Peyer's patch (tissue), 4 donors: Measurements from ENCODE around the gene BIN1. TPM values are rescaled to one million over a fixed set of nuclear protein-coding genes. Genes with fewer than 3 reads are reported as not detected.

ENCODE experiments used
- DNase-seq, 3 donors: peaks; one replicate each; pipeline ENCODE4 v3.0.0-alpha.2; 2017 to 2019
- H3K27ac ChIP-seq, 4 donors: fragments of 200-600 bp; sonication (generic); one replicate each; pipeline ENCODE4 v1.5.1; 2016 to 2019
- H3K27me3 ChIP-seq, 2 donors: fragments of 200-600 bp; sonication (generic); one replicate each; pipeline ENCODE4 v1.5.1; 2019
- H3K36me3 ChIP-seq, 3 donors: fragments of 200-600 bp; sonication (generic); one replicate each; pipeline ENCODE4 v1.5.1; 2016 to 2019
- H3K4me1 ChIP-seq, 4 donors: fragments of 200-600 bp; sonication (generic); one replicate each; pipeline ENCODE4 v1.5.1; 2016 to 2019
- H3K4me3 ChIP-seq, 4 donors: fragments of 200-600 bp; sonication (generic); 1 replicate in 3 of 4; 2 replicates in 1 of 4; pipeline ENCODE4 v1.5.1; 2016 to 2019; ENCODE audit warnings: mild to moderate bottlenecking in 1 of 4
- H3K9me3 ChIP-seq, 4 donors: fragments of 200-600 bp; sonication (generic); one replicate each; pipeline ENCODE4 v1.5.1; 2016 to 2019; ENCODE audit warnings: mild to moderate bottlenecking in 1 of 4
- POLR2A ChIP-seq, 2 donors: fragments of 450-650 bp; IDR thresholded peaks; one replicate each; pipeline ENCODE4 v1.5.1; 2017; ENCODE audit warnings: antibody characterized with exemption in 2 of 2, mild to moderate bottlenecking in 2 of 2, moderate library complexity in 2 of 2
- total RNA-seq, 4 donors: library from RNA; depleted of rRNA; stranded (reverse); fragments of >200 nt; gene quantifications; one replicate each; pipeline ENCODE4 v1.1.0, GENCODE V29; 2016
- TF ChIP-seq, protein P1 (sequence below), 6 experiments: fragments of 450-650 bp in 4 of 6; fragments of 200-600 bp in 2 of 6; sonication (generic) in 1 of 6; IDR thresholded peaks; one replicate each; pipeline ENCODE4 v1.5.1; 2017 to 2019; ENCODE audit warnings: antibody characterized with exemption in 6 of 6, mild to moderate bottlenecking in 3 of 6, moderate library complexity in 1 of 6

Gene BIN1
- total RNA-seq, 4 donors from 2014 or later, result 22.2 to 81.7 (median 47.2) TPM

DNA sequence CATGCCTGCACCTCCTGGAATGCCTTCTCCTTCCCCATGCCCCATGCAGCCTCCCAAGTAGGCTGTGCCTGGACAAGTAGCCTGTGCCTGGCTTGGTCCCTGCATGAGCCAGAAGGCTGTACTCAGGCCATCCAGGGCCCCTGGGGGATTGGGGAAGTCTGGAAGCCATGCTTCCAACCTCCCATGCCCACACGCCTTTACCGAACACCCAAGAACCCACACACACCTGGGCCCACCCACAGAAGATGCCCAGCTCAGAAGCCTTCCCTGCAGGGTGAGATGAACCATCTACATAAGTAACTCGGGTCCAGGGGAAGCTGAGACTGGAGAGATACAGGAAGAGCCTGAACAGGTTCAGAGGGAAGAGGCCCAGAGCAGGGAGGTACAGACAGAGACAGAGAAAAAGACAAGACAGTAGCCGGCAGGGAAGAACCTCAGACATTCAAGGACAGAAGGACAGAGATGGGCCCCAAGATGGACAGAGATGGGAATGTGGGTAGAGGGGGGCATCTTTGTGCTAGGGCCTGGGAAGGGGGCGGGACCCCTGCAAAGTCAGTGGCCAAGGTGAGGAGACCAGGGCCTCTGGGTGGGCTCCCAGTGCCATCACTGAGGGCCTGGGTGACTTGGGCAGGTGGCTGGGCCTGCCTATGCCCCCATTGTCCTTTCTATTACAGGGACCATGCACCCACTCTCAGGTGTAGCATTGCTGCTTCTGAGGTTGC lies 4.3 kb downstream of the BIN1 start:
- Histone ChIP-seq H3K4me1 (peaks cover 0 to 70% (median 8%) of the 10 kb centered on the region in 4 donors), H3K27ac (no peak overlapping the region), H3K27me3 (no peaks in the 10 kb centered on the region), H3K36me3 (no peaks in the 10 kb centered on the region), H3K9me3 (no peaks in the 10 kb centered on the region), H3K4me3 (no peak overlapping the region)
- TF ChIP-seq POLR2A (IDR thresholded peaks at IDR 0.05), result no peak
- TF ChIP-seq, protein P1, sequence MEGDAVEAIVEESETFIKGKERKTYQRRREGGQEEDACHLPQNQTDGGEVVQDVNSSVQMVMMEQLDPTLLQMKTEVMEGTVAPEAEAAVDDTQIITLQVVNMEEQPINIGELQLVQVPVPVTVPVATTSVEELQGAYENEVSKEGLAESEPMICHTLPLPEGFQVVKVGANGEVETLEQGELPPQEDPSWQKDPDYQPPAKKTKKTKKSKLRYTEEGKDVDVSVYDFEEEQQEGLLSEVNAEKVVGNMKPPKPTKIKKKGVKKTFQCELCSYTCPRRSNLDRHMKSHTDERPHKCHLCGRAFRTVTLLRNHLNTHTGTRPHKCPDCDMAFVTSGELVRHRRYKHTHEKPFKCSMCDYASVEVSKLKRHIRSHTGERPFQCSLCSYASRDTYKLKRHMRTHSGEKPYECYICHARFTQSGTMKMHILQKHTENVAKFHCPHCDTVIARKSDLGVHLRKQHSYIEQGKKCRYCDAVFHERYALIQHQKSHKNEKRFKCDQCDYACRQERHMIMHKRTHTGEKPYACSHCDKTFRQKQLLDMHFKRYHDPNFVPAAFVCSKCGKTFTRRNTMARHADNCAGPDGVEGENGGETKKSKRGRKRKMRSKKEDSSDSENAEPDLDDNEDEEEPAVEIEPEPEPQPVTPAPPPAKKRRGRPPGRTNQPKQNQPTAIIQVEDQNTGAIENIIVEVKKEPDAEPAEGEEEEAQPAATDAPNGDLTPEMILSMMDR (IDR thresholded peaks at IDR 0.05), result no peak
- peak in 1 of 3 donors; percentile 40 for DNase-seq

DNA sequence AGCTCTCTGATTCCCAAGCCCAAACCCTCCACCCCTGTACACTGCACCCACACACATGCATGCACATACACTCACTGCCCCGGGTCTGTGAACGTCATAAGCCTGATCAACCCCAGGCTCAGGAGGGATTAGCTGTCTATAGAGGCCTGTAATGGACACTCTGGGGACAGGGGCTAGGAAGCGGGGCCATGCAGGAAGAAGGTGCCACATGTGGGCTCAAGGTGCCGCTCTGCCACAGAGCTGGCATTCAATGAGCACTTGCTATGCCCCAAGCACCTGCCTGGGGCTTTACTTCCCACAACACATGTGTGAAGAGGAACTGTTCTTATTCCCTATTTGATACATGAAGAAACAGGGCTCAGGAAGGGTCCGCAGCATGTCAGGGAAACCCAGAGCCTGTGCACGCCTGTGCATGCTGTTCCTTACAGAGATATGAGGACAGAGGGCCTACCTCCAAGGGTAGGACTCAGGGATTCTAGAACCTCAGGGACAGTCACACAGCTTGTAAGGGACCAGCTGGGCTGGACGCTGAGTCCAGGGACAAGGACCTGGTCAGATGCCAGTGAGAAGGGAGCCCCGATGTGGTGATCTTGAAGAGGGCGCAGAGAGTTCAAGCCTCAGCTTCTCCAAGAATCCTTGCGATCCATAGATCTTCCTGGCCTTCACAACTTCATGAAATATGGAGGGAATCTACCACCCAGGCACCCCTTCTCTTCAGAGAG lies 5.0 kb downstream of the BIN1 start:
- Histone ChIP-seq H3K4me3 (no peak overlapping the region), H3K27ac (no peak overlapping the region), H3K9me3 (no peaks in the 10 kb centered on the region), H3K27me3 (no peaks in the 10 kb centered on the region), H3K4me1 (peaks cover 0 to 73% (median 8%) of the 10 kb centered on the region in 4 donors), H3K36me3 (no peaks in the 10 kb centered on the region)
- DNase-seq, result peak in 2 of 3 donors; percentile 32 to 35
- TF ChIP-seq, protein P1 (IDR thresholded peaks at IDR 0.05), result no peak
- TF ChIP-seq POLR2A (IDR thresholded peaks at IDR 0.05), result no peak

DNA sequence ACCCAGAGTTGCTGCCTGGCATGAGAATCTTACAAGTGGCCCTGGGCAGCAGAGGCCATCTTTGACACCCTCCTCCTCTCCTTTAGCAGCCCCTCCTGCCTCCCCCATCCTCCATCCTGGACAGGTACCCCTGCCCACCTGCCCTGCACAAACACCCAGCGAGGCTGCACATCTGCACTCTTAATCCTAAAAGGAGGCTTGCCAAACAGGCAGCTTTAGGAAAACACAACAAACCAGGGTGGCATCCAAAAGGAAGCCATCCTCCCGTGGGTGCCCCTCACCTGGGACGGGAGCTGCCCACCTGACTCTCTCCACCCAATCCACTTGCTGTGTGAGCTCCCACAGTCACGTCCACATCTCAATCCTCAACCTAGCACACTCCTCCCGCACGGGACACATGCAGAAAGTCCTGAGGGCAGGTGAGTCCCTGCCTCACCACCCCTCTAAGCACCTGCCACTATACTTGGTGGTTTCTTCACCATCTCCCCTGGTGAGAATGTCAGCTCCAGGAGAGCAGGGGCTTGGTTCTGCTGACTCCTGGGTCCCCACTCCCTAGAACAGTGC lies 5.8 kb downstream of the BIN1 start:
- Histone ChIP-seq H3K4me3 (peak overlapping the region in 1 of 4 donors; percentile 10), H3K9me3 (no peaks in the 10 kb centered on the region), H3K27ac (peak overlapping the region in 3 of 4 donors; percentile 48 to 72 (median 58)), H3K27me3 (no peaks in the 10 kb centered on the region), H3K4me1 (peaks cover 0 to 78% (median 5%) of the 10 kb centered on the region in 4 donors), H3K36me3 (no peaks in the 10 kb centered on the region)
- no peak for TF ChIP-seq POLR2A (IDR thresholded peaks at IDR 0.05)
- TF ChIP-seq, protein P1 (IDR thresholded peaks at IDR 0.05), result no peak
- peak in 1 of 3 donors; percentile 36 for DNase-seq

DNA sequence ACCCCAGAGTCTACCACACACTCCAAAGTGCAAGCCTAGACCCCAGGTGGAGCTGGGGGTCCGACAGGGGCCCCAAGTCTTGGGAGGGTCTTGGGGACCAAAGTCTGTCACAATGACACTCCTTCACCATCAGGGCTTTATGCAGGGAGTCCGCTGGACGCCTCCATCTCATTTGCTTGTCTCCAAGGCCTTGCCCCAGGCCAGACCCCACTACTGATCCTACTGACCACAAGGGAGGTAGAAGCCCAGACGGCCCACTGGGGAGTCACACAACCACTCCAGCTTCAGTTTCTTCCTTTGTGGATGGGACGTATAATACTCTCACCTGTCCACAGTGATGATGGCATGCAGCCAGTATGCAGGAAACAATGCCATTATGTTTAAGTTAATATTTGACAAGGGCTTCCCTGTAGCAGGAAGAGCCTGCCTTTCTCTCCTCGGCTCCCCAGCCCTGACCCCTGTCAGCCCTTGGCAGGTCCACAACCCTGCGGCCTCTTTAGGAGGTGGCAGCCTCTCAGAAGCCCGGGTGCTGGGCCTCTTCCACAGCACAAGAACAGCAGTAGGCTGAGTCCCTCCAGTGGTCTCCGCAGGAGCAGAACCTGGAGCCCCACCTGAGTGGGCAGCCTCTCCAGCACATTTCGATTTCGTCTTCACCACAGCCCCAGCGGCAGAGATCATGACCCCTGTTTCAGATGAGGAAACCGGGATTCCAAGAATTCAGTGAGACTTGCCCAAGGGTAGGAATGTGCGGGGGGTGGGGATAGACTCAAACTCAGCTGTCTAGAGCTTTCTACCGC lies 6.5 kb downstream of the BIN1 start:
- Histone ChIP-seq H3K9me3 (no peaks in the 10 kb centered on the region), H3K36me3 (no peaks in the 10 kb centered on the region), H3K27me3 (no peaks in the 10 kb centered on the region), H3K4me1 (peaks cover 0 to 77% (median 2%) of the 10 kb centered on the region in 4 donors), H3K4me3 (peak overlapping the region in 1 of 4 donors; percentile 10), H3K27ac (peak overlapping the region in 3 of 4 donors; percentile 48 to 72 (median 58))
- TF ChIP-seq, protein P1 (IDR thresholded peaks at IDR 0.05), result no peak
- peak; percentile 43 to 67 for TF ChIP-seq POLR2A (IDR thresholded peaks at IDR 0.05)
- peak in 2 of 3 donors; percentile 74 for DNase-seq

DNA sequence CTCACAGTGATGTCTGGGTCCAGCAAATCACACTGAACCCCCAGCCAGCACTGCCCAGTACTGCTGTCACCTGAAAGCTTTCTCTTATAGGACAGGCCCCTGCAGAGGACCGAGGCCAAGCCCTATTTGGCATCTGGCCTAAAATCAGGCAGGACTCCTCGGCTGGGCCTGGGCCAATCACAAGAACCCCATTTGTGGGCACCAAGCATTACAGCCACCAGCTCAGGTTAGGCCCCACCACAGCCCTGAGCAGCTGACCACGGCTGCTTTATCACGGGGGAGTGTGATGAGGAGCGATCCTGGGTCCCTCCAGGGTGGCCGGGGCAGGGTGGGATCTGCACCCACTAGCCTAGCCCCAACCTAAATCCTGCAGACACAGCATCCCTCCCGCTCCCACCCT lies 8.2 kb downstream of the BIN1 start:
- Histone ChIP-seq H3K4me1 (peaks cover 0 to 73% (median 2%) of the 10 kb centered on the region in 4 donors), H3K27ac (peak overlapping the region in 1 of 4 donors; percentile 23), H3K9me3 (no peaks in the 10 kb centered on the region), H3K27me3 (no peaks in the 10 kb centered on the region), H3K36me3 (no peaks in the 10 kb centered on the region), H3K4me3 (no peak overlapping the region)
- no peak for TF ChIP-seq POLR2A (IDR thresholded peaks at IDR 0.05)
- TF ChIP-seq, protein P1 (IDR thresholded peaks at IDR 0.05), result no peak
- peak in 1 of 3 donors; percentile 39 for DNase-seq
